HepG2 (cell line): ENCODE results near the gene ARHGEF39. TPM values are rescaled to one million over a fixed set of nuclear protein-coding genes. Genes with fewer than 3 reads are reported as not detected.
A peak's percentile ranks its signal among the peaks of the same experiment; 100 is the strongest.

ENCODE experiments used
- BRD4 ChIP-seq: sonication (generic); formaldehyde crosslinking; IDR thresholded peaks from 2 replicates; pipeline ENCODE4 v1.4.0; 2020; ENCODE audit warnings: missing genetic modification reagents
- FOXO1 ChIP-seq: sonication (generic); formaldehyde crosslinking; IDR thresholded peaks from 2 replicates; pipeline ENCODE4 v1.4.0; 2020; ENCODE audit warnings: missing genetic modification reagents
- HNRNPUL1 ChIP-seq: fragments of 200-400 bp; formaldehyde crosslinking; IDR thresholded peaks from 2 replicates; pipeline ENCODE4 v1.6.1; 2017; ENCODE audit warnings: low read depth, mild to moderate bottlenecking, low read length, moderate library complexity
- NCOA5 ChIP-seq: sonication (generic); formaldehyde crosslinking; IDR thresholded peaks from 2 replicates; pipeline ENCODE4 v1.4.0; 2020; ENCODE audit warnings: missing genetic modification reagents
- NFE2 ChIP-seq: sonication (generic); formaldehyde crosslinking; IDR thresholded peaks from 2 replicates; pipeline ENCODE4 v1.4.0; 2020; ENCODE audit warnings: missing genetic modification reagents
- NKX3-1 ChIP-seq: sonication (generic); formaldehyde crosslinking; IDR thresholded peaks from 2 replicates; pipeline ENCODE4 v1.5.0; 2020; ENCODE audit warnings: missing genetic modification reagents
- NPAS2 ChIP-seq: sonication (generic); formaldehyde crosslinking; IDR thresholded peaks from 2 replicates; pipeline ENCODE4 v1.8.0; 2022; ENCODE audit warnings: mild to moderate bottlenecking, missing genetic modification reagents, borderline replicate concordance
- NR3C1 ChIP-seq: sonication (generic); formaldehyde crosslinking; IDR thresholded peaks from 2 replicates; pipeline ENCODE4 v1.4.0; 2020; ENCODE audit warnings: missing genetic modification reagents
- PHF8 ChIP-seq: sonication (generic); formaldehyde crosslinking; IDR thresholded peaks from 2 replicates; pipeline ENCODE4 v1.5.0; 2020; ENCODE audit warnings: missing genetic modification reagents
- SAFB2 ChIP-seq: sonication (generic); formaldehyde crosslinking; IDR thresholded peaks from 2 replicates; pipeline ENCODE4 v1.5.1; 2020; ENCODE audit warnings: missing genetic modification reagents, low read depth, mild to moderate bottlenecking, borderline replicate concordance
- ZMYM2 ChIP-seq: sonication (generic); formaldehyde crosslinking; IDR thresholded peaks from 2 replicates; pipeline ENCODE4 v1.8.0; 2022; ENCODE audit warnings: mild to moderate bottlenecking, missing genetic modification reagents
- ZNF225 ChIP-seq: sonication (generic); formaldehyde crosslinking; IDR thresholded peaks from 2 replicates; pipeline ENCODE4 v1.4.0; 2020; ENCODE audit warnings: mild to moderate bottlenecking, missing genetic modification reagents
- polyA plus RNA-seq, 8 experiments: library from polyadenylated mRNA; depleted of rRNA in 3 of 8; stranded (reverse) in 7 of 8; unstranded in 1 of 8; fragments of >200 nt; fragmentation: Illumina TruSeq in 4 of 8; extraction: Trizol in 4 of 8; gene quantifications; 2 replicates each; pipeline versions ENCODE4 v1.2.1 to v1.2.3, GENCODE V29; 2011 to 2016; ENCODE audit warnings: low read depth in 4 of 8, missing spikeins in 1 of 8, mixed read lengths in 1 of 8; ENCODE audit not compliant: insufficient read depth in 1 of 8
- total RNA-seq, 5 experiments: library from RNA; depleted of rRNA; stranded (reverse); fragments of >200 nt; fragmentation: Illumina TruSeq; extraction: Trizol; gene quantifications; 2 replicates each; pipeline ENCODE4 v1.2.3, GENCODE V29; 2016; ENCODE audit warnings: low read depth in 1 of 5
- TF ChIP-seq, protein P1 (sequence below): IDR thresholded peaks from 2 replicates; pipeline ENCODE4 v1.6.1; 2016; ENCODE audit warnings: low read depth, missing genetic modification reagents, missing compliant biosample characterization
- TF ChIP-seq, protein P2 (sequence below): sonication (generic); formaldehyde crosslinking; IDR thresholded peaks from 2 replicates; pipeline ENCODE4 v1.5.0; 2020; ENCODE audit warnings: mild to moderate bottlenecking, missing genetic modification reagents, moderate library complexity
- TF ChIP-seq, protein P3 (sequence below): sonication (generic); formaldehyde crosslinking; IDR thresholded peaks from 2 replicates; pipeline ENCODE4 v1.5.0; 2020; ENCODE audit warnings: mild to moderate bottlenecking, low read depth, missing genetic modification reagents, borderline replicate concordance
- TF ChIP-seq, protein P4 (sequence below): sonication (generic); formaldehyde crosslinking; IDR thresholded peaks from 2 replicates; pipeline ENCODE4 v1.4.0; 2020; ENCODE audit warnings: missing genetic modification reagents, borderline replicate concordance
- TF ChIP-seq, protein P5 (sequence below): fragments of 450-650 bp; IDR thresholded peaks from 2 replicates; pipeline ENCODE4 v1.6.1; 2017

Gene ARHGEF39
- total and polyA plus RNA-seq, 2 of the 13 experiments (the other 11 are each of a cell fraction or from before 2014, with no cell fraction given): 11.2 to 12.3 TPM

DNA sequence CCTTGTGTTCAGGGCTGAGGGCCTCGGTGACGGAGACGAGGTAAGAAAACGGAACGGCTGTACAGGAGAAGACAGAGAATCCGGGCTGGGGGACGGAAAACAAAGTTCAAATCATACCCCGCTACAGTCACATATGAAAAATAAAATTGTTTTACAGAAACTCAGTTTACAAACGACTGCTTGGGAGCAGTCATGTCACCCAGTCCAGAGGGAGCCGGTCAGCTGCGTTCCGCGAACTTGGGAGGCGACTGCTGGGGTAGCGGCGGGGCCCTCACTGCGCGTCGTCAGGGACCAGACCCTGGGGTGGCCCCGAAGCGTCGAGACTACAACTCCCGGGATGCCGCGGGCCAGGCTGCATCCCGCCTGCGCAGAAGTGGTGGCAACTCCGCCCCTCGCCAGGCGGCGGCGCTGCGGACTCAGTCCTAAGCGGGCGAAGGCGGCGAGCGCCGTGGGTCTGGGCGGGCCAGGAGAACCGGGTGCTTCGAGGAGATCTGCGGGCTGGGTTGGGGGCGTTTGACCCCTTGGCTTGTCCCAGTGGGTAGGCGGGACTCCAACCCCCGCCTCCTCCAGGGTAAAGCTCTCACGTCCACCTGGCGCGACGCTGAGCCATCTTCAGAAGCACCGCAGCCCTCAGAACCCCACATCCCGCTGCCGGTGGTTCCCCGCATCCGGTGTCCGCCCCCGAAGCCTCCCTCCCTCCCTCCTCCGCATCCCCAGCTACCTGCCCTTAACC is 18.3 kb downstream of the ARHGEF39 start (continued):
- TF ChIP-seq, protein P1, sequence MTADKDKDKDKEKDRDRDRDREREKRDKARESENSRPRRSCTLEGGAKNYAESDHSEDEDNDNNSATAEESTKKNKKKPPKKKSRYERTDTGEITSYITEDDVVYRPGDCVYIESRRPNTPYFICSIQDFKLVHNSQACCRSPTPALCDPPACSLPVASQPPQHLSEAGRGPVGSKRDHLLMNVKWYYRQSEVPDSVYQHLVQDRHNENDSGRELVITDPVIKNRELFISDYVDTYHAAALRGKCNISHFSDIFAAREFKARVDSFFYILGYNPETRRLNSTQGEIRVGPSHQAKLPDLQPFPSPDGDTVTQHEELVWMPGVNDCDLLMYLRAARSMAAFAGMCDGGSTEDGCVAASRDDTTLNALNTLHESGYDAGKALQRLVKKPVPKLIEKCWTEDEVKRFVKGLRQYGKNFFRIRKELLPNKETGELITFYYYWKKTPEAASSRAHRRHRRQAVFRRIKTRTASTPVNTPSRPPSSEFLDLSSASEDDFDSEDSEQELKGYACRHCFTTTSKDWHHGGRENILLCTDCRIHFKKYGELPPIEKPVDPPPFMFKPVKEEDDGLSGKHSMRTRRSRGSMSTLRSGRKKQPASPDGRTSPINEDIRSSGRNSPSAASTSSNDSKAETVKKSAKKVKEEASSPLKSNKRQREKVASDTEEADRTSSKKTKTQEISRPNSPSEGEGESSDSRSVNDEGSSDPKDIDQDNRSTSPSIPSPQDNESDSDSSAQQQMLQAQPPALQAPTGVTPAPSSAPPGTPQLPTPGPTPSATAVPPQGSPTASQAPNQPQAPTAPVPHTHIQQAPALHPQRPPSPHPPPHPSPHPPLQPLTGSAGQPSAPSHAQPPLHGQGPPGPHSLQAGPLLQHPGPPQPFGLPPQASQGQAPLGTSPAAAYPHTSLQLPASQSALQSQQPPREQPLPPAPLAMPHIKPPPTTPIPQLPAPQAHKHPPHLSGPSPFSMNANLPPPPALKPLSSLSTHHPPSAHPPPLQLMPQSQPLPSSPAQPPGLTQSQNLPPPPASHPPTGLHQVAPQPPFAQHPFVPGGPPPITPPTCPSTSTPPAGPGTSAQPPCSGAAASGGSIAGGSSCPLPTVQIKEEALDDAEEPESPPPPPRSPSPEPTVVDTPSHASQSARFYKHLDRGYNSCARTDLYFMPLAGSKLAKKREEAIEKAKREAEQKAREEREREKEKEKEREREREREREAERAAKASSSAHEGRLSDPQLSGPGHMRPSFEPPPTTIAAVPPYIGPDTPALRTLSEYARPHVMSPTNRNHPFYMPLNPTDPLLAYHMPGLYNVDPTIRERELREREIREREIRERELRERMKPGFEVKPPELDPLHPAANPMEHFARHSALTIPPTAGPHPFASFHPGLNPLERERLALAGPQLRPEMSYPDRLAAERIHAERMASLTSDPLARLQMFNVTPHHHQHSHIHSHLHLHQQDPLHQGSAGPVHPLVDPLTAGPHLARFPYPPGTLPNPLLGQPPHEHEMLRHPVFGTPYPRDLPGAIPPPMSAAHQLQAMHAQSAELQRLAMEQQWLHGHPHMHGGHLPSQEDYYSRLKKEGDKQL (CRISPR knock-in tag): no peak
- TF ChIP-seq SAFB2 (CRISPR knock-in tag) (peak; percentile 28; the same call in 1 of the 2 replicates), NFE2 (CRISPR knock-in tag) (no peak), ZMYM2 (CRISPR knock-in tag) (no peak), BRD4 (CRISPR knock-in tag) (no peak; the same call in 1 of the 2 replicates), HNRNPUL1 (0 out of 2 replicates have a peak, but pooled peaks have one; percentile 35), PHF8 (CRISPR knock-in tag) (peak; percentile 85), NPAS2 (CRISPR knock-in tag) (no peak), FOXO1 (CRISPR knock-in tag) (no peak), NR3C1 (no peak), ZNF225 (CRISPR knock-in tag) (peak; percentile 15; the same call in 1 of the 2 replicates), NCOA5 (CRISPR knock-in tag) (no peak), NKX3-1 (CRISPR knock-in tag) (no peak)
- TF ChIP-seq, protein P2, sequence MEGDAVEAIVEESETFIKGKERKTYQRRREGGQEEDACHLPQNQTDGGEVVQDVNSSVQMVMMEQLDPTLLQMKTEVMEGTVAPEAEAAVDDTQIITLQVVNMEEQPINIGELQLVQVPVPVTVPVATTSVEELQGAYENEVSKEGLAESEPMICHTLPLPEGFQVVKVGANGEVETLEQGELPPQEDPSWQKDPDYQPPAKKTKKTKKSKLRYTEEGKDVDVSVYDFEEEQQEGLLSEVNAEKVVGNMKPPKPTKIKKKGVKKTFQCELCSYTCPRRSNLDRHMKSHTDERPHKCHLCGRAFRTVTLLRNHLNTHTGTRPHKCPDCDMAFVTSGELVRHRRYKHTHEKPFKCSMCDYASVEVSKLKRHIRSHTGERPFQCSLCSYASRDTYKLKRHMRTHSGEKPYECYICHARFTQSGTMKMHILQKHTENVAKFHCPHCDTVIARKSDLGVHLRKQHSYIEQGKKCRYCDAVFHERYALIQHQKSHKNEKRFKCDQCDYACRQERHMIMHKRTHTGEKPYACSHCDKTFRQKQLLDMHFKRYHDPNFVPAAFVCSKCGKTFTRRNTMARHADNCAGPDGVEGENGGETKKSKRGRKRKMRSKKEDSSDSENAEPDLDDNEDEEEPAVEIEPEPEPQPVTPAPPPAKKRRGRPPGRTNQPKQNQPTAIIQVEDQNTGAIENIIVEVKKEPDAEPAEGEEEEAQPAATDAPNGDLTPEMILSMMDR (CRISPR knock-in tag): peak; percentile 98
- TF ChIP-seq, protein P3, sequence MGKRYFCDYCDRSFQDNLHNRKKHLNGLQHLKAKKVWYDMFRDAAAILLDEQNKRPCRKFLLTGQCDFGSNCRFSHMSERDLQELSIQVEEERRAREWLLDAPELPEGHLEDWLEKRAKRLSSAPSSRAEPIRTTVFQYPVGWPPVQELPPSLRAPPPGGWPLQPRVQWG: no peak
- TF ChIP-seq, protein P4, sequence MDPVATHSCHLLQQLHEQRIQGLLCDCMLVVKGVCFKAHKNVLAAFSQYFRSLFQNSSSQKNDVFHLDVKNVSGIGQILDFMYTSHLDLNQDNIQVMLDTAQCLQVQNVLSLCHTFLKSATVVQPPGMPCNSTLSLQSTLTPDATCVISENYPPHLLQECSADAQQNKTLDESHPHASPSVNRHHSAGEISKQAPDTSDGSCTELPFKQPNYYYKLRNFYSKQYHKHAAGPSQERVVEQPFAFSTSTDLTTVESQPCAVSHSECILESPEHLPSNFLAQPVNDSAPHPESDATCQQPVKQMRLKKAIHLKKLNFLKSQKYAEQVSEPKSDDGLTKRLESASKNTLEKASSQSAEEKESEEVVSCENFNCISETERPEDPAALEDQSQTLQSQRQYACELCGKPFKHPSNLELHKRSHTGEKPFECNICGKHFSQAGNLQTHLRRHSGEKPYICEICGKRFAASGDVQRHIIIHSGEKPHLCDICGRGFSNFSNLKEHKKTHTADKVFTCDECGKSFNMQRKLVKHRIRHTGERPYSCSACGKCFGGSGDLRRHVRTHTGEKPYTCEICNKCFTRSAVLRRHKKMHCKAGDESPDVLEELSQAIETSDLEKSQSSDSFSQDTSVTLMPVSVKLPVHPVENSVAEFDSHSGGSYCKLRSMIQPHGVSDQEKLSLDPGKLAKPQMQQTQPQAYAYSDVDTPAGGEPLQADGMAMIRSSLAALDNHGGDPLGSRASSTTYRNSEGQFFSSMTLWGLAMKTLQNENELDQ: no peak
- TF ChIP-seq, protein P5, sequence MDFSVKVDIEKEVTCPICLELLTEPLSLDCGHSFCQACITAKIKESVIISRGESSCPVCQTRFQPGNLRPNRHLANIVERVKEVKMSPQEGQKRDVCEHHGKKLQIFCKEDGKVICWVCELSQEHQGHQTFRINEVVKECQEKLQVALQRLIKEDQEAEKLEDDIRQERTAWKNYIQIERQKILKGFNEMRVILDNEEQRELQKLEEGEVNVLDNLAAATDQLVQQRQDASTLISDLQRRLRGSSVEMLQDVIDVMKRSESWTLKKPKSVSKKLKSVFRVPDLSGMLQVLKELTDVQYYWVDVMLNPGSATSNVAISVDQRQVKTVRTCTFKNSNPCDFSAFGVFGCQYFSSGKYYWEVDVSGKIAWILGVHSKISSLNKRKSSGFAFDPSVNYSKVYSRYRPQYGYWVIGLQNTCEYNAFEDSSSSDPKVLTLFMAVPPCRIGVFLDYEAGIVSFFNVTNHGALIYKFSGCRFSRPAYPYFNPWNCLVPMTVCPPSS: no peak
